Pancreas (tissue), 10 donors: ENCODE data around the gene WWC2. TPM values are rescaled to one million over a fixed set of nuclear protein-coding genes. Genes with fewer than 3 reads are reported as not detected.

Experiments
- ATAC-seq, 4 donors: fragments of 200-7000 bp; cut with Tn5 transposase; one replicate each; pipeline versions ENCODE4 v1.8.0 to v1.9.1; 2020; ENCODE audit warnings: mild to moderate bottlenecking in 4 of 4, moderate library complexity in 4 of 4
- DNase-seq, 6 donors: peaks; one replicate each; pipeline ENCODE4 v3.0.0-alpha.2; 2020
- FAIRE-seq: peaks from 2 replicates; lab custom pipeline; 2012; peaks lifted over from hg19 to GRCh38; lab: Jason Lieb, UNC
- H3K27ac ChIP-seq, 4 donors: fragments of 200-600 bp; sonication (generic); 1 replicate in 3 of 4; 2 replicates in 1 of 4; pipeline versions ENCODE4 v1.5.0 to v1.8.0; 2020
- H3K27me3 ChIP-seq, 4 donors: fragments of 200-600 bp; one replicate each; pipeline ENCODE4 v1.8.0; 2021
- H3K36me3 ChIP-seq, 3 donors: fragments of 200-600 bp; sonication (generic) in 1 of 3; one replicate each; pipeline versions ENCODE4 v1.5.0 to v1.8.0; 2020 to 2021
- H3K4me1 ChIP-seq, 3 donors: fragments of 200-600 bp; one replicate each; pipeline ENCODE4 v1.8.0; 2021
- H3K4me3 ChIP-seq, 4 donors: fragments of 200-600 bp; sonication (generic) in 2 of 4; one replicate each; pipeline versions ENCODE4 v1.5.0 to v1.8.0; 2020 to 2021
- H3K9me3 ChIP-seq, 4 donors: fragments of 200-600 bp; one replicate each; pipeline ENCODE4 v1.8.0; 2021
- CTCF ChIP-seq, 4 donors: fragments of 200-600 bp; sonication (generic) in 3 of 4; IDR thresholded peaks; one replicate each; pipeline versions ENCODE4 v1.5.0 to v1.8.0; 2021; ENCODE audit warnings: antibody characterized with exemption in 4 of 4
- WGBS, 2 donors: extraction: QIAGEN DNeasy Blood & Tissue Kit; methylation state at CpG; one replicate each; pipeline ENCODE4 v1.1.7; 2013; 5-methylcytosine and 5-hydroxymethylcytosine counted together
- intact Hi-C, 3 donors: fragments of 100-400 bp; cut with DNase I; formaldehyde crosslinking; loops; one replicate each; pipeline versions ENCODE4 v1.11.1 to v1.14.2; 2022
- polyA plus RNA-seq, 2 donors: library from polyadenylated mRNA; stranded (reverse); fragments of 200-250 nt; gene quantifications; one replicate each; pipeline ENCODE4 v1.2.3, GENCODE V29; 2013
- total RNA-seq, 6 donors: library from RNA; stranded (reverse); fragmentation: NEBNext Ultra II Directional in 4 of 6; extraction: Animal tissue kit (Norgen Biotek cat#: 25700) in 4 of 6; gene quantifications; one replicate each; pipeline versions ENCODE4 v1.2.1 to v1.2.4, GENCODE V29; 2021 to 2023
- donor health status: healthy with polysubstance abuse.
- donor health status: DM: no; HTN: no; CAD: no; lungs with moderate emphysema.
- donor health status: DM: no; HTN: no; CAD: no.
- donor health status: control.
- donor health status: control.
- donor health status: Bipolar disorder and iron deficiency.
- donor health status: DM: yes; HTN: yes; CAD: no.
- donor health status: DM: no; HTN: no; CAD: no.
- donor health status: DM: no; HTN: no; CAD: no.
- donor health status: DM: yes; HTN: yes; CAD: no.

The WWC2 gene
- total and polyA plus RNA-seq, 8 donors, result 4.4 to 27.5 (median 16.9) TPM

GRCh38 chr4:183256756-183257385 is 157.8 kb downstream of the WWC2 start:
- Histone ChIP-seq H3K9me3 (no peaks in the 10 kb centered on the region), H3K27me3 (no peaks in the 10 kb centered on the region), H3K4me1 (peaks cover 0 to 8% (median 0%) of the 10 kb centered on the region in 3 donors), H3K4me3 (no peak overlapping the region), H3K36me3 (peaks cover 0 to 22% (median 4%) of the 10 kb centered on the region in 3 donors), H3K27ac (no peak overlapping the region)
- no peak for FAIRE-seq
- intact Hi-C loops, result loop anchor here in 2 of 3 donors (5.0 to 10.0 kb wide), 3 partner anchors 180 to 312 kb away; no protein-coding TSS in a partner anchor
- peak in 4 of 6 donors; percentile 25 to 72 (median 48) for DNase-seq
- ATAC-seq, result peak in 3 of 4 donors; percentile 73 to 80 (median 75)
- 42% methylated on average over 9 of the region's 9 CpGs for WGBS, 2 donors
- TF ChIP-seq CTCF (IDR thresholded peaks at IDR 0.05), result peak; percentile 40 to 83 (median 64)

DNA sequence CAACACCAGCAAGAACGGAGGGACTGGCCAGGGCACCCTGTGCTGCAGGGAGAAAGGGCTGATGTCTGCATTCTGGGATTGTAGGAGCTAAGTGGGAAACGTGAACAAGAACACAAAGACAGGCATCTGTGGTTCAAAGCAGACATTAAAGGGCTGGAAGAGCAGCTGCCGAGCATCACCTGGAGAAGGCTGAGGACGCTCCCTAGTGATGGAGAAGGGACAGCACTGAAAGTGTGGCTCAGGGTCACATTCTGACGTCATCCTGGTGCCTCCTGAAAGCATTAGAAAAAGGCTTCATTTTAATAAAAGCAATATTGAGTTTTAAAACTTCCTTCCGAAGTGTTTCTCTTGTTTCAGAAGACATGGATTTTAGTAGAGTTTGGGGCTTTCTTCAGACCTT is 158.8 kb downstream of the WWC2 start:
- no peaks in the 10 kb centered on the region for H3K9me3 ChIP-seq
- TF ChIP-seq CTCF (IDR thresholded peaks at IDR 0.05), result no peak
- no peaks in the 10 kb centered on the region for H3K27me3 ChIP-seq
- H3K27ac ChIP-seq, result no peak overlapping the region
- peaks cover 0 to 13% (median 3%) of the 10 kb centered on the region in 3 donors for H3K4me1 ChIP-seq
- no peak for FAIRE-seq
- WGBS, 2 donors, result 89 to 90% methylated on average over 6 of the region's 6 CpGs
- peaks cover 0 to 22% (median 4%) of the 10 kb centered on the region in 3 donors for H3K36me3 ChIP-seq
- intact Hi-C loops, result loop anchor here in 2 of 3 donors (5.0 to 10.0 kb wide), 3 partner anchors 181 to 313 kb away; no protein-coding TSS in a partner anchor
- DNase-seq, result no peak
- no peak overlapping the region for H3K4me3 ChIP-seq
- ATAC-seq, result no peak

GRCh38 chr4:183260491-183261151 is 161.6 kb downstream of the WWC2 start:
- TF ChIP-seq CTCF (IDR thresholded peaks at IDR 0.05), result no peak
- Histone ChIP-seq H3K9me3 (no peaks in the 10 kb centered on the region), H3K4me1 (peaks cover 0 to 13% (median 3%) of the 10 kb centered on the region in 3 donors), H3K27me3 (no peaks in the 10 kb centered on the region), H3K27ac (no peak overlapping the region), H3K4me3 (no peak overlapping the region), H3K36me3 (peaks cover 0 to 18% (median 4%) of the 10 kb centered on the region in 3 donors)
- intact Hi-C loops, result loop anchor here in 2 of 3 donors (5.0 to 10.0 kb wide), 3 partner anchors 144 to 323 kb away; no protein-coding TSS in a partner anchor
- WGBS, 2 donors, result 61 to 71% methylated on average over 10 of the region's 10 CpGs
- ATAC-seq, result peak in 3 of 4 donors; percentile 36 to 57 (median 54)
- FAIRE-seq, result no peak
- DNase-seq, result no peak

GRCh38 chr4:183261953-183262775 is 163.1 kb downstream of the WWC2 start:
- Histone ChIP-seq H3K27me3 (no peaks in the 10 kb centered on the region), H3K4me3 (no peak overlapping the region), H3K9me3 (no peaks in the 10 kb centered on the region), H3K36me3 (peaks cover 0 to 18% (median 4%) of the 10 kb centered on the region in 3 donors), H3K4me1 (peaks cover 0 to 13% (median 3%) of the 10 kb centered on the region in 3 donors), H3K27ac (peak overlapping the region in 2 of 4 donors; percentile 51)
- FAIRE-seq (peak; percentile 17), ATAC-seq (peak; percentile 95 to 97 (median 96)), DNase-seq (peak; percentile 73 to 84 (median 83))
- WGBS, 2 donors, result 6 to 7% methylated on average over 7 of the region's 7 CpGs
- peak; percentile 59 to 78 (median 69) for TF ChIP-seq CTCF (IDR thresholded peaks at IDR 0.05)
- intact Hi-C loops, result loop anchor here in 2 of 3 donors (5.0 to 10.0 kb wide), 3 partner anchors 143 to 325 kb away; no protein-coding TSS in a partner anchor
